Measurements from ENCODE around the gene TMX3. TPM values are rescaled to one million over a fixed set of nuclear protein-coding genes. Genes with fewer than 3 reads are reported as not detected.

Gene TMX3
- polyA plus RNA-seq, 1 experiment, result 30.3 TPM

GRCh38 chr18:68662754-68663153, 52.2 kb downstream of the TMX3 start:
- TF ChIP-seq CTCF (IDR thresholded peaks at IDR 0.05; ENCODE audit: insufficient read depth, low read depth, low read length), result 0 out of 2 replicates have a peak, but pooled peaks have one; percentile 10
- Histone ChIP-seq H3K36me3 (ENCODE audit: control insufficient read depth, insufficient read depth, low read length) (no peaks in the 10 kb centered on the region), H3K27me3 (ENCODE audit: control insufficient read depth, insufficient read depth, low read length) (no peaks in the 10 kb centered on the region), H3K4me3 (ENCODE audit: low read depth, low read length) (no peak overlapping the region)
- no peak for DNase-seq (ENCODE audit: low read depth)
- ChIA-PET POLR2A (no interaction called here), CTCF (no interaction called here)

GRCh38 chr18:68660354-68661183, 54.3 kb downstream of the TMX3 start:
- ChIA-PET POLR2A (interaction anchor here (0.5 to 0.6 kb wide), 2 partner anchors 767 to 1140 kb away, joined by 3 to 4 read pairs; no protein-coding TSS in a partner anchor), CTCF (interaction anchor here (0.5 to 3.3 kb wide), 20 partner anchors 9 to 1446 kb away, joined by 3 to 15 read pairs (median 4); no protein-coding TSS in a partner anchor)
- no peak overlapping the region for H3K4me3 ChIP-seq (ENCODE audit: low read depth, low read length)
- TF ChIP-seq CTCF (IDR thresholded peaks at IDR 0.05; ENCODE audit: insufficient read depth, low read depth, low read length), result peak; percentile 52
- H3K36me3 ChIP-seq (ENCODE audit: control insufficient read depth, insufficient read depth, low read length), result no peaks in the 10 kb centered on the region
- DNase-seq (ENCODE audit: low read depth), result no peak
- H3K27me3 ChIP-seq (ENCODE audit: control insufficient read depth, insufficient read depth, low read length), result no peaks in the 10 kb centered on the region

GRCh38 chr18:68648191-68648590, 66.7 kb downstream of the TMX3 start:
- CTCF ChIA-PET, result interaction anchor here (0.7 to 0.8 kb wide), 2 partner anchors 12 to 555 kb away, joined by 3 read pairs; no protein-coding TSS in a partner anchor
- no peaks in the 10 kb centered on the region for H3K36me3 ChIP-seq (ENCODE audit: control insufficient read depth, insufficient read depth, low read length)
- H3K4me3 ChIP-seq (ENCODE audit: low read depth, low read length), result no peak overlapping the region
- H3K27me3 ChIP-seq (ENCODE audit: control insufficient read depth, insufficient read depth, low read length), result no peaks in the 10 kb centered on the region
- no peak for DNase-seq (ENCODE audit: low read depth)
- TF ChIP-seq CTCF (IDR thresholded peaks at IDR 0.05; ENCODE audit: insufficient read depth, low read depth, low read length), result no peak
- POLR2A ChIA-PET, result no interaction called here

GRCh38 chr18:68642003-68642402, 72.9 kb downstream of the TMX3 start:
- no peaks in the 10 kb centered on the region for H3K36me3 ChIP-seq (ENCODE audit: control insufficient read depth, insufficient read depth, low read length)
- POLR2A ChIA-PET, result no interaction called here
- CTCF ChIA-PET, result no interaction called here
- no peaks in the 10 kb centered on the region for H3K27me3 ChIP-seq (ENCODE audit: control insufficient read depth, insufficient read depth, low read length)
- H3K4me3 ChIP-seq (ENCODE audit: low read depth, low read length), result no peak overlapping the region
- no peak for DNase-seq (ENCODE audit: low read depth)
- TF ChIP-seq CTCF (IDR thresholded peaks at IDR 0.05; ENCODE audit: insufficient read depth, low read depth, low read length), result no peak

GRCh38 chr18:68640861-68641260, 74.0 kb downstream of the TMX3 start:
- ChIA-PET CTCF (no interaction called here), POLR2A (no interaction called here)
- no peak for TF ChIP-seq CTCF (IDR thresholded peaks at IDR 0.05; ENCODE audit: insufficient read depth, low read depth, low read length)
- DNase-seq (ENCODE audit: low read depth), result no peak
- Histone ChIP-seq H3K27me3 (ENCODE audit: control insufficient read depth, insufficient read depth, low read length) (no peaks in the 10 kb centered on the region), H3K4me3 (ENCODE audit: low read depth, low read length) (no peak overlapping the region), H3K36me3 (ENCODE audit: control insufficient read depth, insufficient read depth, low read length) (no peaks in the 10 kb centered on the region)

Measured in BJ (cell line).